Dedifferentiated amniotic fluid mesenchymal stem cell (primary cell): ENCODE results near the gene CBFA2T3.

Experiments
- DNase-seq: peaks from one replicate; pipeline ENCODE4 v3.0.0-alpha.2; 2016; ENCODE audit errors: extremely low spot score

The CBFA2T3 gene

DNA sequence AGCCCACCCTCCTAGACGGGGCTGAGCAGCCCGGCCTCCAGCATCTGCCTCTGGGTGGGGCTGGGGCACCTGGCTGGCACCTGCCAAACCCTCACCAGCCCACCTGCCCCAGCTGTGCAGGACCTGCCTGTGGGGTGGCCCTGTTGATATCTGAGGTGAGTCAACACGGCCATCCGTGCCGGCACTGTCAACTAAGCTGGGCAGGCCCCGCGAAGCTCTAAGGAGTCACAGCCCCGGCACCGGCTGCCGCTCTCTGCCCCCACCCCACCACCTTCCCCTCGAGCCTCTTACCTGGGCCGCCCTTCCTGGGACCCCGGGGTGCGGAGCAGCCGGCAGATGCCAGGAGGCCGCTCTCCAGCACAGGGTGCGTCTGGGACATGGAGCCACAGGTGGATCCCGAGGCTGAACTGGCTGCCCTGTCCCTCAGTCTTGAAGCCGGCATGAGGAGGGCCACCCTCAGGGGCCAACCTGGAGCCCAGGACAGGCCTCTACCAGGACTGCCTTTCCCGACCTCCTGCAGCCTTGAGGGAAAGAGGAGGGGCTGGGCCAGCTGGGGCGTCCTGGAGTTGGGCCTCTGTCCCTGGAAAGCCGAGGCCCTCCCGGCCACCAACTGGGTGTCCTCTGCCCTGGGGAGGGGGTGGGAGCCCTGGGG is 515 bp downstream of the CBFA2T3 start:
- no peak for DNase-seq

DNA sequence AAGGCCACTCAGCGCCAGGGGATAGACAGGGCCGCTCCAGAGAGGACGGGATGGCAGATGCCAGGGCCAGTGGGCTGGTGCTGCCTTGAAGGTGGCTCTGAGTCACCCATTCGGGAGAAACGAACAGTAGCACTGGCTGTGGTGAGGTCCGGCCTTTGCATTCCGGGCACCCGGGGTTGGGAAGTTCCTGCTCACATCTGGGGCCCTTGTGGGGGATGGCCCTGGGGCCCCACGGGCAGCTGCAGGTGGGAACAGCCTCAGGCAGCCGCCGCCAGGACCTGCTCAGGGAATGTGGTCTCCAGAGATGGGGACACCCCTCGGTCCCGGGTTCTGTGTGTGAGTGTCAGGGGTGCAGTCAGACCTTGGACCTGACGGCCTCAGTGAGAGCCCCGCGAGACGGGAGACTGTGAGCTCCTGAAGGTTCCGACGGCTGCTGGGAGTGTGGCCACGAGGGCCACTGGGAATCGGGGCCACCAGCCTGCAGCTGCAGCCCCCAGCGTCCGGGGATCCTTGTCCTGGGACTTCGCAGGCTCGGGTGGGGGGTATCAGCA is 1.4 kb downstream of the CBFA2T3 start:
- no peak for DNase-seq

DNA sequence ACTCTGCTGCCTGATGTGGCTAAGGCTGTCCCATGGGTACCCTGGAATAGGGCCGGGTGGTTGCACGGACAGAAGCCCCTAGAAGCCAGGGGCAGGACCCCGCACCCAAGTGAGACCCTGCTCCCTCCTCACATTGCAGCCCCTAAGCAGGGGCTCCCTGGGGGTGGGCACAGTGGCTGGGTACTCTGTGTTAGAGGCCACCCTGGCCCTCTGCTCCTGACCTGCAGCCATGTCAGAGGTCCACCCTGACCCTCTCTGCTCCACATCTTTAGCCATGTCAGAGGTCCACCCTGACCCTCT is 2.1 kb downstream of the CBFA2T3 start:
- DNase-seq = no peak

DNA sequence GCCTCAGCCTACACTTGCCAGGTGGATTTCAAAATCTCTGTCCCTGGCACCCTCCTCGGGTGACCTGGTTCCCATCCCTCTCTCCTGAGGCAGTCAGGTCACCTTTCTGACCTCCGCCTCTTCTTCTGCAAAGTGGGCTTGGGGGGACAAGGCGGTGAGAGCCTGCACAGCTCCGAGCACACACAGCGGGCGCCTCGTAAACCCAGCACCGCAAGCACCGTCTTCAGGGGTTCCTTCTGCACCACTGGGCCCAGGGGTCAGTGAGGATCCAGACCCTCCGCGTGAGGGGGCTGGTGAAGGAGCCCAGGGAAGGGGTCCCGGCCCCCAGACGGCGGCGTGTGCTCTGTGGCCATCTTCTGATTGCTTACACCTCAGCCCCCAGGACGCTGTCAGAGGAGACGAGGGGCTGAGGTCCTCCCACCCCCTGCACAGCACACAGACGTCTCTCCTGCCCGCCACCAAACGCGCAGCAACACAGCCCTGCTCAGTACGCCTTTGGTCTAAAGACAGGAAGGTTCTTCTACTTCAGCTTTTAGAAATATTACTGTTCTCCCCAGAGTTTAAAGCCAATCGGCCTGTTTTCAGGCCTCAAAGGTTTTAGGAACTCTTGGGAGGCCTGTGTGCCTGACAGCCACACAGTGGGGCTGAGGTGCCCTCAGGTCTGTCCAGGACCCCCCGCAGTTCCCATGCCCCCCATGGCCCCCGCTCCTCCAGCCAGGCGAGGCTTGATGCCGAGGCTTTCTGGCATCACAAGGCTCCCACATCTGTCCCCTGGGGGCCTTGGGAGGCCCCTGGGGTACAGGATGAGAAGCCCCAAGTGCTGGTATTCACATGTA is 2.7 kb downstream of the CBFA2T3 start:
- no peak for DNase-seq

DNA sequence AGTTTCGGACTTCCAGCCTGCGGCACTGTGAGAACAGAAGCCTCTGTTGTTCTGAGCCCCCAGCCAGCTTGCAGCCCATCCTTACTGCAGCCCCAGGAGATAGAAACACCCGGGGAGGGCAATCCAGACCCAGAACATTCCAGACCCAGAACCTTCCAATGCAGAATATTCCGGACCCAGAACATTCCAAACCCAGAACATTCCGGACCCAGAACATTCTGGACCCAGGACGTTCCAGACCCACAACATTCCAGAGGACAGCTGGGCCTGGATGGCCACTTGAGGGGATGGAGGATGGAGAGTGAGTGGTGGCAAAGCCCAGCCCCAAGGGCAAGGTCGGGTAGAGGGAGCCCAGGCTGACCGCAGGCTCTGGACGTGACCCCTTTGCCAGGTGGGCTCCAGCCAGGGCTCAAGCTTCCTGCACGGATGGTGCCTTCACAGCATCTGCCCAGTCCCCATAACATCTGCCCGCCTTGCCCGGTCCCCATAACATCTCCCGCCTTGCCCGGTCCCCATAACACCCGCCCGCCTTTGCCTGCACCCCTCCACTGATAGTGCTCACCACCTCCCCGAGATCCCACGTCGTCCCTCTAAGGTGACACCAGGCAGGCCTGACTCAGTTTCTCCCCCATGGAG is 3.5 kb downstream of the CBFA2T3 start:
- no peak for DNase-seq

DNA sequence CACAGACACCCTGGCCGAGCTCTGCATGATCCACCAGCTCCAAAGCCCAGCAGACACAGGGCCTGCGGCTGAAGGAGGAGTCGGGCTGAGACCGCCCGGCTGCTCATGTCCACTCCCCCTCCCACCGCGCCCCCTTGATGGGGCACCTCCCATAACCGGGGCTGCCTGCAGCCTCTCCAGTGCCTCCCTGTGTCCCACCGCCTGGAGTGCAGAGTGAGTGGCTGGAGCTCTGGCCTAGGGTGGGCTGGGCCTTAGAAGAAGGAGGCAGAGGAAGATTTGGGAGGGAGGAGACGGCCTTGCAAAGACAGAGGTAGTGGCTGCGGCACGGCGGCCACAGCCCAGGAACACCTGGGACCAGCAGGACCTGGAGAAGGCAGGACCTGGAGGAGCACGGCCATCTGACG is 4.0 kb downstream of the CBFA2T3 start:
- no peak for DNase-seq

DNA sequence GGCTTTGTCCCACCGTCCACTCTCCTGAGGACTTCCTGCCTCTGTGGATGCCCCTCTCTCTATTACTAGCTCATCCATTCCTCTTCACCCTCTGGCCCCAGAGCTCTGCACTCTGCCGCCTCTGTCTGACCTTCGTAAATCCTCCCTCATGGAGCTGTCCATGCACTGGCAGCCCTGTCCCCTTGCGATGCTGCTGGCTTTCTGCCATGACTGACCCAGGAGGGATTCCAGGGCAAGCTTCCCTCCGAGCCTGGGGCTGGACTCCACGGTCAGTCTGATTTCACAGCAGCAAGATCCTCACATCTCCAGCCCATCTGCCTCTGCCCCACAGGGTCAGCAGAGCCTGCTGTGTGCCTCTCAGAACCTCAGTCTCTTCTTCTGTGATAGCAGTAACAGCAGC is 4.7 kb downstream of the CBFA2T3 start:
- DNase-seq = no peak

DNA sequence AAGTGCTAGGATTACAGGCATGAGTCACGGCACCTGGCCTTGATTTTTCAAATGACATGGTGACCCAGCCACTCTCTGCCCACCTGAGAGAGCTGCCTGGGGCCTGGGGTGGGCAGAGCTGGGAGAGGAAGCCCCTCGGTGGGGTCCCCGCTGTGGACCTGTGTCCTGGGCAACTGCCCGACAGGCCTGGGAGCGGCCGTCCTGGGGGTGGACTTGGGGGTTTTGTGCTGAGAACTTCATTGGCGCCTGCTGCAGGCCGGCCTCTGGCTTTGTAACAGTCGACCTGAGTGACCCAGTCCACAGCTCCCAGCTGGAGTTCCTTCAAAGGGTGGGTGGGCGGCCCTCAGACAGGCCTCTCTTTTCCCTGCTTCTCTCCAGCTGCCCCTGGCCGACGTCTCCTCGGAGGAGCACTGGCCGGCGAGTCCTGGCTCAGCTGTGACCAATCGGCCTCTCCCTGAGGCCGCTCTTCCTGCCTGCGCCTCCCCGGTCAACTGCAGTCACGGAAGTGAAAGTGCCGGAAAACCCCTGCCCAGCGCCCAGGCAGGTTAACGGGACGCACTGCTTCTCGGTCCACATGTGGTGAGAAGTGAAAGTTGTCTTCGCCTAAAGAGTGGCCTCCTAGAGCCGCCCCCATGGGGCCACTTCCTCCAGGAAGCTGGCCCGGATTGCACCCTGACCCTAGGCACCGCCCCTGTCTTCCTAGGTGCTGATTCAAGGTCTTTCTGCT is 5.5 kb downstream of the CBFA2T3 start:
- no peak for DNase-seq

DNA sequence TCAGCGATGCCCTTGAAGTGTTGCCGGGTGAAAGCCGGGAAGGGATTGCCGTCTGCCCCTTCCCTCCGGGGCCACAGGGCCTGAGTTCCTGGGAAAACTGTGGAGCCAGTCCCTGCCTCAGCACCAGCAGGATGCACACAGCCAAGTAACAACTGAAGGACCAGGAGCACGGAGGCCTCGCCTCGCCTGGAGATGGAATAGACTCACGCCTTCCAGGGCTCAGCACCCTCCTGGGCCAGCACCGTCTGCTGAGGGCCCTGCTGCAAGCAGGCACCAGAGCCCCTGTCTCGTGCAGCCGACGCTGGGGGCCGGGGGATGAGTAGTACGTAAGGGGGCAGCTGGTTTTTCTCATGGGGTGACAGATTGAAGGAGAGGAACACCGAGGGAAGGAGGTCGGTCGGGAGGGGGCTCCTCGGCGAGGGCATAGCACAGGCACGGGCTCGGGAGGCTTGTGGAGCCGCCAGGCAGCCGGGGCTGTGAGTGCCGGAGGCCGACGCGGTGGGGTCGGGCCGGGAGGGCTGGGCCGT is 6.4 kb downstream of the CBFA2T3 start:
- DNase-seq = no peak

DNA sequence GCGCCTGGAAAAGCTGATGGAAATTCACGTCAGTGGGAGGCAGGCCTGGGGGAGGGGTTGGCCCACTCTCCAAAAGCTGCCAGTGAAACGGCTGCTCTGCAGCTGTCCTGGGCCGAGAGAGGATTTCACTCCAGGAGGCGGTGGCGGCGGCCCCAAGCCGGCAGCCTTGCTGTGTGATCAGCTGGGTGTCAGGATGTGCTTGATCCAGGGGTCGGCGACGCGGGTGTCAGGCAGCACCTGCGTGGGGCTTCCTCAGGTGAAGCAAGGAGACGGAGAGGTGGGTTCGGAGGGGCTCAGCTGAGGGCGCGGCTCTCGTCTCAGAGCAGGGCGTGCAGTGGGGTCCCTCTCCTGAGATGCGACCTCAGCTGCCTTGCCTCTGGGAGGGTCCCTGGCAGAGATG is 7.0 kb downstream of the CBFA2T3 start:
- DNase-seq = no peak

DNA sequence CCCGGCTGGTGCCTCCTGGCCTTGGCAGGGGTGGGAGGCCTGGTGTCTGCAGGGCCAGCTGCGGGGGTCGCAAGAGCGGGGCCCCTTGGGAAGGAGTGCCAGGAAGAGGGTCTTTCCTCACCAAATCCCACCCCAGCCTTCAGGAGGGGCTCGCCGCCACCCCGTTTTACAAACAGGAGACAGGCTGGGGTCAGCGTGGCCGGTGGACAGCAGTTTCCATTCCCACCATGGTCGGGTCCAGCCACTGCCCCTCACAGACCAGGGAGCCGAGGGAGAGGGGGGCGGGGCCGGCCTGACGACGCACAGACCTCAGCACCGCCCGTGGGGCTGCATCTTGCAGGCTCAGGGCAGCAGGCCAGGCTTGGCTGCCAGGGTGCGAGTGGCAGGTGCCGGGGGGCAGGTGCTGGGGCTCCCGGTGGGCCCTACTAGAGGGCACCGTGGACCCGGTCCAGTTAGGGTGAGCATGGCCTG is 7.6 kb downstream of the CBFA2T3 start:
- DNase-seq = no peak

DNA sequence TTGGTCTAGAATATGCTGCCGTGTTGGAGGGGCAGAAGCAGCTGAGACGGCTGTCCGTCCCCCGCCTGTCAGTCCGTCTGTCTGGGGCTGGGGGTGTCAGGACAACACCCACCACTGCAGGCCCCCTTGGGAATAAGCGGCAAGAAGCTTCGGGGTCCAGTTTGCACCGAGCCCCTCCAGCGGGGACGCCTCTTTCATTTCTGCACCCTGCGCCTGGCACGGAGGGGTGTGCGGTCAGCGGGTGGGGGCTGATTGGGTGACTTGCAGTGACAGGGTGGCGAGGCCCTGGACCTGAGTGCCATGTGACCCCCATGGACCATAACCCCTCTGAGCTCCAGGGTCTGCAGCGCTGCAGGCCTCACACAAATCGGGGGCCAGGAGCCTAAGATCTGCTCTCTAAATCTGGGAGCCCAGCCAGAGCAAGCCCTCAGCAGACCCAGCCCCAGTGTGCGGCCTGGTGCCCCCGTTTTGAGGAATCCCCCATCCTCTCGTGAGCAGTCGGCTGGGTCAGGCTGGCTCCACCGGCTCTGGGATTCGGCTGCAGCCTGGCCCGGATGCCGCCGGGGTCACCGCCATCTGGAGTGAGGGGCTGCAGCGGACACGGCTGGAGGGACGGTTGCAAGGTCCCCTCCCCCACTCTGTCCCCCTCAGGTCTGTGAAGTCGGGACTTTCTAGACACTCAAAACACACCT is 8.3 kb downstream of the CBFA2T3 start:
- no peak for DNase-seq

DNA sequence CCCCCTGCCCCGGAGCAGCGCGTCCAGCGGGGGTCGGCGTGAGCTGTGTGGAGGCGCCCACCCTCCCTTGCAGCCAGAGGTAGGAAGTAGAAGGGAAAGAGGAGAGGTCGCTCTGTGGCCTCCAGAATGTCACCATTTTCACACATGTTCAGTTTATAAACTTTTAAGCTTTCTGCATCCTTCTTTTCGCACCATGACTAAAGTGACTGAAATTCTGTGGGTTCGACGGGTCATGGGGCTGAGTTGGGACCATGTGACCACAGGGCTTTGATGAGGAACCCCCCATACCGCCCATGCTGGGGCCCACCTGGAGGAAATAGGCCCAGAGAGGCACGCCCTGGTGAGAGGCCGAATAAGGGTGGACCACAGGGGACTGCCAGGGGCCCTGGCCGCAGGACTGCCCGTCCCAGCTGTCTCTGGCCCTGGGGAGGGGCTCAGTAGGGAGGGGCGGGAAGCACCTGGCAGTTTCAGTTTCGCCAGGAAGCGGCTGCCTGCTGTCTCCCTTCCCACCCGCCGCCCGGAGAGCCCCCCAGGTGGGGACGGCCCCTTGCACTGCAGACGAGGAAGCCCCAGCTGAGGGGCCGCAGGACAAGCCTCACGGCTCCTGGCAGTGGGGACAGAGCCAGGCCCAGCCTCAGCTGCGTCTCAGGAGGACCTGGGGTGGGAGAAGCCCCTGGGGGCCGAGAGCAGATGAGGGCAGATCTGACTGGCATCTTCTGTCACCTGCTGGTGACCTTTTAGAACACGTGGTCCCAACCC is 9.0 kb downstream of the CBFA2T3 start:
- no peak for DNase-seq

DNA sequence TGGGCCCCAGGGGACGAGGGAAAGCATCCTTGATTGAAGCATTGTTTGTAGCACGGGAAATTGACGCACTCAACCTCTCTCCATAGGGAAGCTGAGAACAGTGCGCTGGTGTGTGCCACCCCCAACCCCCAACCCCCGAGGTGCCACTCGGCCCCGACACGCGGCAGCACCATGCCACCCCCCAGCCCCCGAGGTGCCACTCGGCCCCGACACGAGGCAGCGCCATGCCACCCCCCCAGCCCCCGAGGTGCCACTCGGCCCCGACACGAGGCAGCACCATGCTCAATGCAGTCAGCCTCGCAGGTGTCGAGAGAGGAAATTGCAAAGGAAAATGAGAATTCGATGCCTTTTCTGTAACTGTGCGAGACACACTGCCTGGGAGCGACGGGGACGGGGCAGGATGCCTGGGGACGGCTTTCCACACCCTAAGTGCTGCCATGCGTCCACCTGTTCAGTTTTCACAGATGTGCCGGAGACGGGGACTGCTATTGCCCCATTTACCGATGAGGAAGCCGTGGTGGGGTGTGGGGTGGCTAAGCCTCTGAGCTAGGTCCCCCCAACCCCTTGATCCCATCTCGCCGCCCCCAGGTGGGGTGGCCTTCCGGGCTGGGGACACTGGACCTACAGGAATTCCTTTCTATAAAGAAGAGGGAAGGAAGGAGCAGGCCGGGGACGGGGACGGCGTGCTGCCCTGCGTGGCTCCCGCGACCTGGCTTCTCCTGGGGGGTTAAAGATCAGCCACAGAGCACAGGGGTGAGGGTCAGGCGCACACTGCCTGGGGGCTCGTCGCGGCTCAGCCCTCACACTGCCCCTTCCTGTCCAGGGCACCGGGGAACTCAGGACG is 9.8 kb downstream of the CBFA2T3 start:
- DNase-seq = no peak

DNA sequence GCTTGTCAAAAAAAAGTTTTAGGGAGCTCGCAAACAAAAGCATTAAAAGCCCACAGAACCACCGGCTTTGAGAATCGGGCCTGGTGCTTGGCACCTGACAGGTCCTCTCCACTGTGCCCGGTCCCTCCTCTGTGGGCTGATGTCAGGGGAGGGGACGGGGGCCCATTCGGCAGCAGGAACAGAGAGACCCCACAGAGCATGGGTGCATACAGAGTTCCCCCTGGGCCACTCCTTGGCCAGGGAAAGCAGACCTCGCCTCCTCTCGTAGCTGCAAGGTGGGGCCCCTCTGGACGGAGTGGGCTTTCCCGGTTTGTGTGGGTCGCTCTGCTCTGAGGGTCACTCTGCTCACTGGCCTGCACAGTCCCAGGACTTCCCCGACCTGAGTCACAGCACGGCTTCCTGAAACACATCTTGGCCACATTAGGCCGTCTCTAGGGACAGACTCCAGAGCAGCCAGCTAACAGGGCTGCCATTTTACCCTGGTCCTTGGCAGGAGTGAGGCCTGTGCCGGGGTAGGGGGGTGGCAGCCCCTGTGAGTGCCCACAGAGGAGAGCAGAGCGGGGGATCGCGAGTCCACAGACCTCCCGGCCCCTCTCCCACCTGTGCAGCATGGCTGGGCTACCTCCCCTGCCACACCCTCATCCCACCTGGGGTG is 11.1 kb downstream of the CBFA2T3 start:
- DNase-seq = no peak

DNA sequence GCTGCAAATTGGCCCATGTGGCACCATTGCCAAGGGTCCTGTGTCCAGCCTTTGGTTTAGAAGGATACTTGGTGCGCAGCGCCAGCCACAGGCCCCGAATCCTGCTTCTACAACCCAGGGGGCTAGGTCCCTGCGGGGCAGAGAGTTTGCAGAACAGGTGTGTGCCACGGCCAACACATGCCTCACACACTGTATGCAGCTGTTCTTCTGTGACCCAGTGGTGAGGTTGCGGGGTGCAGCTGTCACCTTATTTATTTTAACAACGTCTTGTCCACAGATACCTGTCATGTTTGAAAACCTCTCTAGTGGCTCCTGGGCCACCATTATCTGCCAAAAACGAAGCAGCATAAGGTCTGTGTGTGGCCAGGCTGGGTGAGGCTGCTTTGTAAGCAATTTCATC is 11.6 kb downstream of the CBFA2T3 start:
- no peak for DNase-seq

DNA sequence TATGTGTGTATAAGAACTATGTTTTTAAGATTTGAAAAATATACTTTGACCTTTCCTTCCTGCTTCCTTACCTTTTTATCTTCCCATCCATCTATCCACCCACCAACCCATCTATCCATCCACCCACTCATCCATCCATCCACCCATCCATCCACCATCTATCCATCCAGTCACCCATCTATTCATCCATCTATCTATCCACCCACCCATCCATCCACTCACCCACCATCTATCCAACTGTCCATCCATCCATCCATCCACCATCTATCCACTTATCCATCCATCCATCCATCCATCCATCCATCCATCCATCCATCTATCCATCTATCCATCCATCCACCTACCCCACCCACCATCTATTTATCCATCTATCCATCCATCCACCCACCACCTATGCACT is 12.4 kb downstream of the CBFA2T3 start:
- no peak for DNase-seq

DNA sequence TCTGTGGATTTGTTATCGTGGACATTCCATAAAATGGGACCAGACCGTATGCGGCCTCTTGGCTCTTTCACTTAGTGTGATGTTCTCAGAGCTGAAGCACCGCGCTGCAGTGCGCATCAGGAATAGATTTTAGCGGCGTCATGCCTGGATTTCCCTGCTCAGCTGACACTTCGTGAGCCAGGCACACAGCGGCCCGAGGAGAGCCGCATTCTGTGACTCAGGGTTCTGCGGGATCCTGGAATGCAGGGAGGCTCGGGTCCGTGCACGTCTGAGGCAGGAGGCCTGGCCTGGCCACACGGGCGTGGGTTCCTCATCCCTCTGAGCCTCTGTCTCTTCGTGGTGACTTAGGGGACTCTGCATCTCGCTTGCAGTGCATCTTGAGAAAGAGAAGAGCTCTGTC is 13.4 kb downstream of the CBFA2T3 start:
- DNase-seq = no peak
